Adrenal gland (tissue), 12 donors: ENCODE results near the gene RBL2. TPM values are rescaled to one million over a fixed set of nuclear protein-coding genes. Genes with fewer than 3 reads are reported as not detected.

Experiments
- DNase-seq, 7 donors: peaks; one replicate each; pipeline ENCODE4 v3.0.0-alpha.2; 2019 to 2020
- H3K27ac ChIP-seq, 5 donors: fragments of 200-600 bp; sonication (generic) in 4 of 5; 1 replicate in 3 of 5; 2 replicates in 2 of 5; pipeline versions ENCODE4 v1.5.1 to v1.8.0; 2016 to 2020; ENCODE audit warnings: mild to moderate bottlenecking in 1 of 5
- H3K27me3 ChIP-seq: fragments of 200-600 bp; 2 replicates; pipeline ENCODE4 v1.8.0; 2021
- H3K36me3 ChIP-seq, 2 donors: fragments of 200-600 bp; replicated peaks in 1 of 2; 1 replicate in 1 of 2; 2 replicates in 1 of 2; pipeline versions ENCODE4 v1.5.1 to v1.8.0; 2018 to 2022
- H3K4me1 ChIP-seq, 2 donors: fragments of 200-600 bp; replicated peaks in 1 of 2; 1 replicate in 1 of 2; 2 replicates in 1 of 2; pipeline versions ENCODE4 v1.5.1 to v1.8.0; 2018 to 2021
- H3K4me3 ChIP-seq, 4 donors: fragments of 200-600 bp; sonication (generic) in 3 of 4; one replicate each; pipeline ENCODE4 v1.5.1; 2016 to 2018
- H3K9me3 ChIP-seq, 3 donors: fragments of 200-600 bp; sonication (generic) in 1 of 3; replicated peaks in 1 of 3; 1 replicate in 2 of 3; 2 replicates in 1 of 3; pipeline versions ENCODE4 v1.5.1 to v1.8.0; 2016 to 2021
- POLR2A ChIP-seq, 2 donors: fragments of 450-650 bp; IDR thresholded peaks; one replicate each; pipeline ENCODE4 v1.6.1; 2017; ENCODE audit warnings: antibody characterized with exemption in 2 of 2, mild to moderate bottlenecking in 2 of 2, moderate library complexity in 1 of 2
- WGBS, 4 donors: extraction: QIAGEN DNeasy Blood & Tissue Kit in 2 of 4; methylation state at CpG; one replicate each; pipeline versions ENCODE4 v1.1.5 to v1.1.7; 2013 to 2017; 5-methylcytosine and 5-hydroxymethylcytosine counted together
- intact Hi-C, 2 donors: fragments of 100-400 bp; cut with DNase I; formaldehyde crosslinking; loops; one replicate each; pipeline versions ENCODE4 v1.14.1 to v1.15.0; 2022 to 2023
- polyA plus RNA-seq, 3 donors: library from polyadenylated mRNA; stranded (reverse); fragments of 200-250 nt in 2 of 3; fragments of 350-450 nt in 1 of 3; fragmentation: Illumina TruSeq in 1 of 3; extraction: RNeasy Lipid Tissue Mini Kit (QIAGEN cat#74804) in 1 of 3; gene quantifications; one replicate each; pipeline ENCODE4 v1.2.3, GENCODE V29; 2013 to 2014
- total RNA-seq, 9 donors: library from RNA; depleted of rRNA in 4 of 9; stranded (reverse); fragments of >200 nt in 4 of 9; fragments of 120-200 nt in 1 of 9; fragmentation: NEBNext Ultra II Directional in 1 of 9; extraction: Animal tissue kit (Norgen Biotek cat#: 25700) in 1 of 9; gene quantifications; one replicate each; pipeline versions ENCODE4 v1.1.0 to v1.2.4, GENCODE V29; 2013 to 2023
- TF ChIP-seq, protein P1 (sequence below), 6 experiments: fragments of 450-650 bp in 4 of 6; fragments of 200-600 bp in 2 of 6; sonication (generic) in 1 of 6; IDR thresholded peaks; 1 replicate in 5 of 6; 2 replicates in 1 of 6; pipeline versions ENCODE4 v1.5.1 to v1.8.0; 2016 to 2021; ENCODE audit warnings: antibody characterized with exemption in 6 of 6, mild to moderate bottlenecking in 2 of 6, moderate library complexity in 1 of 6
- donor health status: healthy with polysubstance abuse.
- donor health status: Bipolar disorder and iron deficiency.
- donor health status: DM: yes; HTN: yes; CAD: no.
- donor health status: DM: no; HTN: no; CAD: no.
- donor health status: DM: no; HTN: no; CAD: no.
- donor health status: DM: yes; HTN: yes; CAD: no.

The RBL2 gene
- total and polyA plus RNA-seq, 12 donors, result 28.2 to 78.3 (median 48.6) TPM

DNA sequence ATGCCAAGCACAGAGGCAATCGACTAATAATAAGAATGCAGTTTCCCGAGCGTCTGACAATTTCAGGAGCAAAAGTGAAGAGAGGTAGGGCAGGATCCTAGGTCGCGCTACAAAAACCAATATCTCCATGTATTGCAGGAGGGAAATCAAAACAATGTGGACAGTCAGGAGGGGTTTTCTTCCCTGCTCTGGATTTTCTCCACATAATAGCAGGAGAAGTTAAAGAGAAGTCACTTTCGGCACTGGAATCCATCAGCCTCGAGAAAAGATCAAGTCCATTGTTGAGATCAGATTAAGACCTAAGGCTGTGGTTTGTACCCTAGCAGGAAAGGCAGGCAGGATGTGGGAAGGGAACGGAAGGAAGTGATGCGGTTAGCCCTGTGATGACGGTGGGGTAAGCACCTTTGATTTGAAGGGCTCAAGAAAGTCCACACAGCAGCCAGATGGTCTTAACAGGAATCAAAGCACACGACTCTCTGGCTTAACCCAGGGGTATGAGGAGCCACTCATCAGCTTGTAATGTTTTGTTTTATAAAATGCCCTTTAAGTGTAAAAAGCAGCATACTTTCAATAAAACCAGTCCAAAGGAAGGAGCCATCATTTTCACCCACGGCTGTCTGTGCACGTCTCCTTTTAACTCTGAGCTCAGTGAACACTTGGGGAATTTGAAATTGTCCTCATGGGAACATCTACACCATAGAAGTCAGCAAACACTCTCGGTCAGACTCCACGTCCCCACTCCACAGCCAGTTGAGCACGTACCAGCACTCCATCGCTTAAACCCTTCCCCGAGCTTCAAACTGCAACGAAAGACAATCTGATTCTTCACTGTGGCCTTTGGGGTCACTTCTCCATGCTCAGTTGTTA is 84.5 kb downstream of the RBL2 start:
- Histone ChIP-seq H3K4me1 (no peaks in the 10 kb centered on the region), H3K4me3 (peak overlapping the region in 1 of 4 donors; percentile 29), H3K36me3 (no peaks in the 10 kb centered on the region), H3K27me3 (no peaks in the 10 kb centered on the region), H3K9me3 (no peaks in the 10 kb centered on the region), H3K27ac (peak overlapping the region in 4 of 5 donors; percentile 13 to 79 (median 36))
- 58 to 67% (median 65%) methylated on average over 19 of the region's 19 CpGs for WGBS, 4 donors
- peak in 6 of 7 donors; percentile 33 to 80 (median 36) for DNase-seq
- intact Hi-C loops, result no loop called here
- no peak for TF ChIP-seq POLR2A (IDR thresholded peaks at IDR 0.05)
- TF ChIP-seq, protein P1, sequence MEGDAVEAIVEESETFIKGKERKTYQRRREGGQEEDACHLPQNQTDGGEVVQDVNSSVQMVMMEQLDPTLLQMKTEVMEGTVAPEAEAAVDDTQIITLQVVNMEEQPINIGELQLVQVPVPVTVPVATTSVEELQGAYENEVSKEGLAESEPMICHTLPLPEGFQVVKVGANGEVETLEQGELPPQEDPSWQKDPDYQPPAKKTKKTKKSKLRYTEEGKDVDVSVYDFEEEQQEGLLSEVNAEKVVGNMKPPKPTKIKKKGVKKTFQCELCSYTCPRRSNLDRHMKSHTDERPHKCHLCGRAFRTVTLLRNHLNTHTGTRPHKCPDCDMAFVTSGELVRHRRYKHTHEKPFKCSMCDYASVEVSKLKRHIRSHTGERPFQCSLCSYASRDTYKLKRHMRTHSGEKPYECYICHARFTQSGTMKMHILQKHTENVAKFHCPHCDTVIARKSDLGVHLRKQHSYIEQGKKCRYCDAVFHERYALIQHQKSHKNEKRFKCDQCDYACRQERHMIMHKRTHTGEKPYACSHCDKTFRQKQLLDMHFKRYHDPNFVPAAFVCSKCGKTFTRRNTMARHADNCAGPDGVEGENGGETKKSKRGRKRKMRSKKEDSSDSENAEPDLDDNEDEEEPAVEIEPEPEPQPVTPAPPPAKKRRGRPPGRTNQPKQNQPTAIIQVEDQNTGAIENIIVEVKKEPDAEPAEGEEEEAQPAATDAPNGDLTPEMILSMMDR (IDR thresholded peaks at IDR 0.05), result no peak

DNA sequence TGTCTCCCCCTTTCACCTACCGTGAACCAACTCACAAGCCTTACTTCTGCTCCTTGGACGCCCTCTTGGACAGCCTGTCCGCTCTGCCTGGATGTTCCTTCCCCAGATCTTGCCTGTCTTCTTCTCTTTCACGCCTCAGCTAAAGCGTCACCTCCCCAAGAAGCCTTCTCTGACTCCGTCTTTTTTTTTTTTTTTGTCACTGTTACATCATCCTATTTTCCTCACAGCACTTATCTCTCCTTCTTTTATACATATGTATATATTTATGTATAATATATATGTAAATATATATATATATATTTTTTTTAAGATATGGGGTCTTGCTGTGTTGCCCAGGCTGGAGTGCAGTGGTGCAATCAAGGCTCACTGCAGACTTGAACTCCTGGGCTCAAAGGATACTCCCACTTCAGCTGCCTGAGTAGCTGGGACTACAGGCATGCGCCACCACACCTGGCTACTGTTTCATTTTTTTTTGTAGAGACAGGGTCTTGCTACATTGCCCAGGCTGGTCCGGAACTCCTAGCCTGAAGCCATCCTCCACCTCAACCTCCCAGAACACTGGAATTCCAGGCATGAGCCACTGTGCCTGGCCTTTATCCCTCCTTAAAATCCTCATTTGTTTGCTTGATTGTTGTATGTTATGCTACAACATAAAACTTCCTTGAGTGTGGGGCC is 85.3 kb downstream of the RBL2 start:
- intact Hi-C loops, result no loop called here
- TF ChIP-seq, protein P1 (IDR thresholded peaks at IDR 0.05), result no peak
- TF ChIP-seq POLR2A (IDR thresholded peaks at IDR 0.05), result no peak
- no peaks in the 10 kb centered on the region for H3K27me3 ChIP-seq
- no peak for DNase-seq
- 84 to 88% (median 86%) methylated on average over 8 of the region's 8 CpGs for WGBS, 4 donors
- H3K36me3 ChIP-seq, result no peaks in the 10 kb centered on the region
- no peak overlapping the region for H3K4me3 ChIP-seq
- H3K4me1 ChIP-seq, result no peaks in the 10 kb centered on the region
- H3K9me3 ChIP-seq, result no peaks in the 10 kb centered on the region
- H3K27ac ChIP-seq, result peak overlapping the region in 2 of 5 donors; percentile 52 to 79

DNA sequence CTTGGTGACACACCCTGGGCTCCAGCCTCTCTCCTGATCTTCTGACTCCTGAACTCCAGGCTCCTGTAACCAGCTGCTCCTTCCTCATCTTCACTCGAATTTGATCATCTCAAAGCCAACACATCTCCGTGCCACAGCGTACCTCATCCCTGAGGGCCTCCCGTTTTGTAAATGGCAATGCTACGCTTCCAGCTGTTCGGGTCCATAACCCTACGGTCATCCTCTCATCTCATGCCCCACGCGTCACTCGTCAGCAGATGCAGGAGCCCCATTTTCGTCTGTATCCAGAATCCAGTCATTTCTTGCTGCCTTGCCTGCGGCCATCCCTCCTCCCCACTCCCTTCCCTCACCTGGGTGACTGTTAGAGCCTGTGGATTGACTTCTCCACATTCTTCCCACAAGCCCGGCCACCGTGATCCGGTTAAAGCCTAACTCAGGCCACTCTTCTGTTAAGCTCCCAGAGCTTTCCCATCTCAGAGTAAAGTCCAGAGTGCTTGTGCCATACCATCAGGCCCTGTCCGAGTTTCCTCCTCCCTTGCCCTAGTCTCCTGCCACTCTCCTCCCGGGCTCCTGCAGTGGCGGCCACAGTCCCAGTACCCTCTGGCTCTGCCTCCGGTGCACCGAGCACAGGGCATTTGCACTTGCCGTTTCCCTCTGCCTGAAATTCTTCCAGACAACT is 89.0 kb downstream of the RBL2 start:
- Histone ChIP-seq H3K27me3 (no peaks in the 10 kb centered on the region), H3K4me3 (no peak overlapping the region), H3K4me1 (no peaks in the 10 kb centered on the region), H3K36me3 (no peaks in the 10 kb centered on the region), H3K9me3 (no peaks in the 10 kb centered on the region), H3K27ac (no peak overlapping the region)
- intact Hi-C loops, result no loop called here
- 86 to 89% (median 88%) methylated on average over 21 of the region's 21 CpGs for WGBS, 4 donors
- TF ChIP-seq POLR2A (IDR thresholded peaks at IDR 0.05), result no peak
- TF ChIP-seq, protein P1 (IDR thresholded peaks at IDR 0.05), result no peak
- DNase-seq, result no peak

DNA sequence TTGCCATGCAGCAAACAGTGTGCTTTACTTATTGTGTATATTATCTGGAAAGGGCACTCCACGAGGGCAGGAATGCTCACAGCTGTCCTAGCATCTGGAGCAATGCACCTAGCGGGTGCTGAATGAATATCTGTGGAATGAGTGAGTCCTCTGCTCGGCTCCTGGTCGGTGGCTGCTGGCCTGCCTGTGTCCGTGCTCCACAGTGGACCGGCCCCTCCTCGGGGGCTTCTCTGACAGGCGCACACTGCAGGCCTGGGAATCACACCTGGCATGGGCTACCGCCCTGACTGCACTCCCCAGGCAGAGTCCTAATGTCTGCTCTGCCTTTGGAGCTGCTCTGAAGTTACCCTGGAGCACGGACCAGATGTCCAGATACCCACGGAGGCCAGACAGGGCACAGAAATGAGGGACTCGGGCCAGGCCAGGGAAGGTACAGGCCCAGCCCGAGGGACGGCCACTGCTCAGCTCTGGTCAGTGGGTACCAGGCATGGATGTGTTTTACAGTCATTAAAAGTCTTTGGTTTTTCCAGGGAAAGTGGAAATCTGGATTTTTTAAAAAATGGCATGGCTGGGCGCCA is 89.8 kb downstream of the RBL2 start:
- TF ChIP-seq, protein P1 (IDR thresholded peaks at IDR 0.05), result no peak
- no peak for TF ChIP-seq POLR2A (IDR thresholded peaks at IDR 0.05)
- intact Hi-C loops, result no loop called here
- no peaks in the 10 kb centered on the region for H3K4me1 ChIP-seq
- 83 to 93% (median 86%) methylated on average over 3 to 15 of the region's 15 CpGs for WGBS, 4 donors
- DNase-seq, result no peak
- no peaks in the 10 kb centered on the region for H3K27me3 ChIP-seq
- H3K9me3 ChIP-seq, result no peaks in the 10 kb centered on the region
- H3K4me3 ChIP-seq, result no peak overlapping the region
- no peaks in the 10 kb centered on the region for H3K36me3 ChIP-seq
- H3K27ac ChIP-seq, result no peak overlapping the region
